HK-2 (cell line): Measurements from ENCODE around the gene ACER3.
"Not testable (repeated sequence)": the region's sequence is repeated elsewhere in the genome, so short reads cannot be mapped to it uniquely, and the experiment has no call there.

Experiments
- DNase-seq: peaks from one replicate; pipeline ENCODE4 v3.0.0-alpha.2; 2018; ENCODE audit not compliant: unreplicated experiment

ACER3 gene

DNA sequence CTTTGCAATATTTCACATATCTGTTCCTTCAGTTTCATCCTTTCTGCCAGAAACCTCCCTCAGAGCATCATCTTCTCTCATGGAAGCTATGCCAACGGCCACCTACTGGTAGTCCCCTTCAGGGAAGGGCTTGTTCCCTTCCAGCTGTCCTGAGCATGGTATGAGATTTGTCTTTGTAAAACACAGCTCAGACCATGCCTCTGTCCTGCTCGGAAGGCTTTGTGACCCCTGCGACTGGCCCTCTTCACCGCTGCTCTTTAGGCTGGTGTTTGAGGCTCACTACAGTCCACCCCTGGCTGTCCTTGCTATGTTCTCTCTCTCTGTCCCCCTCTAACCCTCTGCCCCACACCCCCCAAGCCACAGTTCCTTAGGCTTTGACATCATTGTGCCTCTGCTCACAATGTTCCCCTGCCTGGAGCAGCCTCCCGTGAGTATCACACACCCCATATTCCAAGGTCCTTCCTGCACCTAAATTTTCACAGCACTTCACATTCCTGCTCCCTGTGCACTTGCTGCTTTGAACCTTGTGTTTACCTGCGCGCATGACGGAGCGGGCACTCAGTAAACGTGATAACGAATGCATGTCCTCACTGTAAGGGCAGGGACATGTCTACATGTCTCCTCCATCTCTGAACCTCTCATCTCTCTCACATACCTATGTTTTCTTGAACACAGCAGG is 24.0 kb upstream of the ACER3 start:
- DNase-seq = no peak

DNA sequence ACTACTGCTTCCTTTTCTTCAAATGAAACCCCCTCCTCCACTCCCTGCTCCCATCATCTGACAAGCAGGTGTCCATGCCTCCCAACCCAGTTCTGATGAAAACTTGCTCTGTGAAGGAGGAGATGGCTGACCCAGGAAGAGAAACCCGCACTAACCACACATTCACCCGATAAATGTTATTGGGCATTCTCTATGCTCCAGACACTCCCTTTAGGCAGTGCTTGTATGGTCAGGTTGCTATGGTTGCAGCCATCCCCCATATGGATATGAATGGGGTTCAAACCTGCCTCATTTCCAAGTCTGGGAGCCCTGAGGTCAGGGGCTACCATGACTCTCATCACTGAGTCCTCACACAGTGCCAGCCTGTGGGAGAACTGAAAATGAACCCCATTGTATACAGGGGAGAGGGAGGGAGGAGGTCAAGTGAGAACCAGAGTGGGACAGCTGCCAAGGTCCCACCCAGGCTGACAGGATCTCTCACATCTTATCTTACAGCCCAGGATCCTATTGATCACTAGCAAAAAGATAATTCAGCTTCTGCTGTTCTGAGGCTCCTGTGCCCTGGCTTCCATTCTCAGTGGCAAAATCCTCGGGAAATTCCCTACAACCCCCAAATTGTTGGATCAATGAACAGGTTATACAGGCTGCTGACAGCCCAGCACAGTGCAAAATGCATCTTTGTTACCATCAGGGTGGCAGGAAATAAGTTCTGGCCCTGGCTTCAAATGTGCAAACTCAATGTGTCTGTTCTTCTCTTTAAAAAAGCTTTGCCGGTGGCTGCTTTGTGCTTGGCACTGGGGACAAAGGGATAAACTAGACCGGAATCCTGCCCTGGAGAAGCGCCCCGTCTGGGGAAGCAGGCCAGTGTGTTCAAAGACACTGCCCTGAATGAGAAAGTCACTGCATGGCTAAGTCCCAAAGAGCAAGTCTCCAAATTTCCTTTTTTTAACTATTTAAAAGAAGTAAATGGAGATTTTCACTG is 22.7 kb upstream of the ACER3 start:
- DNase-seq = no peak

DNA sequence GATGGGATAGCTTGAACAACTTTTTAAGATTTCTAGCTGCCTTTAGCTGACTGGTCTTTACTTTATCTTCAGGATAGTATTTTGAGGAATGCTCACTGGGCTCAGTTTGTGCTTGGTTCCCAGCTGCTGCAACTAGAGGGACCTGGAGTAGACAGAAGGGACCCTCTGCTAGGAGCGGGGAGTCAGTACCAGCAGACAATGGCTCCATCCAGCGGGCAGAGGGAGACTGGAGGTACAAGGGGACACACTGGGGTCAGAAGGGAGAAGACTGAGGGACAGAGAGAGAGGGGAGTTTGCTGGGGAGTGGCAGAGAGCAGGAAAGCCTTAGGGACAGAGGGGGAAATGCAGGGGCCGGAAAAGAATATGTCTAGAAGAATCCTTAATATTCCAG is 22.0 kb upstream of the ACER3 start:
- DNase-seq = no peak

DNA sequence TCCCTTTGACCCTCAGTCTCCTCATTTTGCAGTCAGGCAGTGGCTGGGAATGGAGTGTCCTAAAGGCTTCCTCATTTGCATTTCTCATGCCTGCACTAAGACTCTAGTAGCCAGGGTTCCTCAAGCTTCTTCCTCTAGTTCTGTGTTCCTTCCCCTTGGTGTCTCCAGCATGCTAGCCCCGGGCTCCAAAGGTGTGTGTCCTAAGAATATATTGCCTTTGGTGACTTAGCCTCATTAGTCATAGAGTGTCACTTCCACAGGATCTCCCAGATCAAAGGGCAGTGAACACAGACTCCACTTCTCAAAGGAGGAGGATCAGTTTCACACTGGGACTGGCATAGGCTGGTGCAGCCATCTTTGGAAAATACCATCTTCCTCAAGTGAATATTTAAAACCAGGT is 21.4 kb upstream of the ACER3 start:
- no peak for DNase-seq

DNA sequence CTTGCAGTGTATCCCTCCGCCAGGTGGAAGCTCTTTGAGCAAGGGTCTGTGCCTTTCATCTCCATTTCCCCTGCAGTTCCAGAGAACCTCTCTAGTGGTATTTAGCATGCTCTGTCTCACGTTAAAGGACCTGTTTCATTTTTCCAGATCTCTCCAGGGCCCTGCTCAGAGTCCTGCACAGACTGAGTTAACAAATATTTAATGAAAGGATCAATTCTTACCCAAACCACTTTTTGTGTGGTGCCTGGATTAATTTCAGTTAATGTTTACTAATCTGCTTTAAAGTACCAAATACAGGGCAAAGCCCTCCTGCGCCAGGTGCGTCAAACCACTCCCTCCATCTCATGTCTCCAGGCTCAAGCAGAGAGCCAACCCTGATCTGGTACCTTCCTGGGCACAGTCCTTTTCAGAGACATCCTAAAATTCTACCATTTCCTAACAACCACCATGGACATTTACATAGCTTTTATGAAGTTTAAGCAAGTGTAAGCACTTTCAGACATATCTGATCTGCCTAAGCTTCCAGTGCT is 18.7 kb upstream of the ACER3 start:
- no peak for DNase-seq

DNA sequence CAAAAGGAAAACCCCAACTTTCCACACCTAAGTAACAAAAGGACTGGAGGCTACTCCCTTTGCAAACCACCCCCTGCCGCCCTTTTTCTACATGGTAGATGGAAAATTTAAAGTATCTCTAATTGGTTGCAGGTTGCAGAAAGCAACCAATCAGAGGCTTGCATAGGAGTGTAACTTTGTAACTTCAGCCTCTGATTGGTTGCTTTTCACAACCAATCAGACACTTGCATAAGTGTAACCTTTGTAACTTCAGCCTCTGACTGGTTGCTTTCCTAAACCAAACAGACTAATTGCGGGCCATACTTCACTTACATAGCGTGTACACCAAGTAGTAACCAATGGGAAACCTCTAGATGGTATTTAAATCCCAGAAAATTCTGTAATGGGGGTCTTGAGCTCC is 16.8 kb upstream of the ACER3 start:
- DNase-seq = no peak

DNA sequence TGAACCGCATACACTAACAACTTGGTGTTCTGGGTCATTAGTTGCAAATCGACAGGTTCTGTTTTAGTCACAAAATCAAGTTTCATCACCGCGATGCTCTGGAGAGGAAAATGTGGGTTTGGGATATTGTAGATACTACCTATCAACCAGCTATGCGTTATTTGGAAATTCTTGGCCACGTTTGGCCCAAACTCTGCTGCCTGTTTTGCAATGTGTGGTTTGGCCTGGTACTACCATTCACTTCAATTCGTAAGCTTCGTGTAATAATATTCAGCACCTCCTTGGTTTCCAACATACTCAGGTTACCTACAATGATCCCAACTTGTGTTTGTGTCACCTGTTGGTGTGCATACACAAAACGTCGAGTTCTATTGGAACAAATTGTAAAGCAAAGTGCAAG is 16.2 kb upstream of the ACER3 start:
- no peak for DNase-seq

DNA sequence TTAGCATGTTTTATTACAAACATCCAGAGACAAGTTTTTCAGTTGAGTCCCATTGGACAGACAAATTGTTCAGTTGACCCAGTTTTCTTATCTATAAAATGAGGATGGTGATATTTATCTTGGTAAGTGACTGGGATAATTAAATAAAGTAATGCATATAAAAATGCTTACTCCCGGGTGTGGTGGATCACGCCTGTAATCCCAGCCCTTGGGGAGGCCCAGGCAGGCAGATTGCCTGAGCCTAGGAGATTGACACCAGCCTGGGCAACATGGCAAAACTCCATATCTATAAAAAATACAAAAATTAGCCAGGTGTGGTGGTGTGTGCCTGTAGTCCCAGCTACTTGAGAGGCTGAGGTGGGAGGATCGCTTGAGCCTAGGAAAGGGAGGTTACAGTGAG is 15.6 kb upstream of the ACER3 start:
- no peak for DNase-seq

DNA sequence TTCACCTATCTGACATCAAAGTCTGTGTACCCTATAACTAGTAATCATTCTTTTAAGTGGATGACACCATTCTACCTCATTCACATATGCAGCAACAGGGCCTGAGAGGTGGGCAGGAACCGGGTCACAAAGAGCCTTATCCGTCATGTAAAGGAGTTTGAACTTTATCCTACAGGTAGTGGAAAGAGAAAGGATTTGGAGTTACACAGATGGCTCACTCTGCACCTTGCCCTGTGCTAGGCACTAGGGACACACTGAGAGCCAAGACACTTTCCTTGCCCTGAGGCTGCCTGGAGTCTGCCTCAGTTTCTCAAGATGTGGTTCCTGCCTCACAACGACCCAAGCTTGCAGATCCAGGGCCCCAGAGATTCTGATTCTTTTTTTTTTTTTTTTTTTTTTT is 14.3 kb upstream of the ACER3 start:
- no peak for DNase-seq

DNA sequence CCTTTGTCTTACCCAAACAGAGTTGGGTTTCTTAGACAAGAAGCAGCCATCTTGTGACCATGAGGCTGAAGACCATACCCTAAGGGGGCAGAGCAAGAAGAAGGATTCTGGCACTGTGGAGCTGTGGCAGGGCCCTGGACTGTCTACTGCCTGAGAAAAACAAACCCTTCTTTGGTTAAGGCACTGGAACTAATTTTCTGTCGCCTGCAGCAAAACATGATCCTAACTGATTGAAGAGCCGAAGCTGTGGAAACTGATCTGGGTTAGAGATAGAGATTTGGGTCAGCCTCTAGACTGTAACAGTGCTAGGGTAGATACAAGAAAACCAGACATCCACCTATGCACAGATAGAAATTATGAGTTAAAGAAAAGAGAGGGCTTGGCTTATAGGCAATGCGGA is 11.3 kb upstream of the ACER3 start:
- no peak for DNase-seq

DNA sequence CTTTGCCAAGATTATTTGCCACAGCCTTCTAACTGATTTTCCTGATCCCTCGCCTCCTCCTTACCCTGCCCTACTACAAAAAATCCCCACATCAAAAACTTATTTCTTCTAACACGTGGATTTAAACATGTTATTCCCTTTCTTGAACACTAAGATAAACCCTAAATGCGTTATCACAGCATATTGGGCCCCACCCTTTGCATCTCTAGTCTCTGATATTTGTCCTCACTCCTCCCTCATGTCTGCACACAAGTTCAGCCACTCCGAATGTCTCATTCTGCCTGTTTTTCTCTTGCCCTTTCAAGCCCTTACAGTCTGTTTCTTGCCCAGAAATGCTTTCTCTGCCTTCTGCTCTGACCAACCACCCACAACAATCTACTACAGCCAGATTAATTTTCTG is 10.6 kb upstream of the ACER3 start:
- no peak for DNase-seq

DNA sequence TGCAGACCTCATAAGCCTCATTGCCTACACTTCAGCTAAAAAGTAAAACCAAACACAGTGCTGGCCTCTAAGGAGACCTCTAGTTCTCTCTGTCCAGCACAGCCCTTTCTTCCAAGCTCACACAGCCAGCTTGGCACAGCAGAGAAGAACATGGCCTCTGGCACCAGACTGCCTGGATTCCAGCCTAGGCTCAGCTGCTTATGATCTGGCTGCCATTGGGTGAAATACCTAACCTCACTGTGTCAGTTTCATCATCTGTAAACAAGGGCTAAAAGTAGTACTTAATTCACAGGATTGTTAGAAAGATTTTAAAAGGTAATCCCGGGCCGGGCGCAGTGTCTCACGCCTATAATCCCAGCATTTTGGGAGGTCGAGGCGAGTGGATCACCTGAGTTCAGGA is 9.9 kb upstream of the ACER3 start:
- no peak for DNase-seq

DNA sequence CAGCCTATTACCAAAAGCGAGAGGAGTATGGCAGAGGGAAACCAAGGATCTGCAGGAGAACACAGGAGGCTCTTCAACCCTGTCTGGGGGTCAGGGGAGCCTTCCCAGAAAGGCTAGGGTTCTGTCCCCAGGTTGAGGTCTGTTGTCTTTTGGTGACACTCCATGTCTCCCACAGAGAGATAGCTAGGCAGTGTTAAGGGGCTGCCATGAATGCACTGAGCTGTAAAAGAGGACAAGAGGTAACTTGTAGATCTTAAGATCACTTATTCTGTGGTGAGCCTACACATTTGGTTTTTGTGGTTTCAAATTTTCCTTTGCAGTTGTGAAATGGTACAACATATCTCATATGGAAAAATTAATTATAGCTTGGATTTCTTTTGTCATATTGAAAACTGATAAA is 6.0 kb upstream of the ACER3 start:
- DNase-seq = no peak

DNA sequence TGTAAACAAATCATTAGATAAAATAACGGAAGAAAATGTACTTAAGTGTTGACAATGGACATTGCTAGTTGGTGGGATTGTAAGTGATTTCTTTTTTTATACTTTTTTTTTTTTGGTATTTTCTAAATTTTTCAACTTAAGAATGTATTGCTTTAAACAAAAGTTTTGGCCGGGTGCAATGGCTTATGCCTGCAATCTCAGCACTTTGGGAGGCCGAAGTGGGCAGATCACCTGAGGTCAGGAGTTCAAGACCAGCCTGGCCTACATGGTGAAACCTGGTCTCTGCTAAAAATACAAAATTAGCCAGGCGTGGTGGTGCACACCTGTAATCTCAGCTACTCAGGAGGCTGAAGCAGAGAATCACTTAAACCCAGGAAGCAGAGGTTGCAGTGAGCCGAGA is 5.0 kb upstream of the ACER3 start:
- DNase-seq = not testable (repeated sequence)

DNA sequence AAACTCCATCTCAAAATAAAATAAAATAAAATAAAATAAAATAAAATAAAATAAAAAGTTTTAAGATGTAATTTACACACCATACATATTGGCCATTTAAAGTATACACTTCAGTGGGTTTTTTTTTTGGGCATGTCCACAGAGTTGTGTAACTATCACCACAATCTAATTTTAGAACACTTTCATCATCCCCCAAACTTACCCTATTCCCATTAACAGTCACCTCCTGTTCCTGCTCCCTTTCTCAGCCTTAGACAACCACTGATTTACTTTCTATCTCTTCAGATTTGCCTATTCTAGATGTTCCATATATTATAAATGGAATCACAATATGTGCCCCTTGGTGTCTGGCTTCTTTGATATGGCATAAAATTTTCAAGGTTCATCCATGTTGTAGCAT is 4.6 kb upstream of the ACER3 start:
- DNase-seq = no peak

DNA sequence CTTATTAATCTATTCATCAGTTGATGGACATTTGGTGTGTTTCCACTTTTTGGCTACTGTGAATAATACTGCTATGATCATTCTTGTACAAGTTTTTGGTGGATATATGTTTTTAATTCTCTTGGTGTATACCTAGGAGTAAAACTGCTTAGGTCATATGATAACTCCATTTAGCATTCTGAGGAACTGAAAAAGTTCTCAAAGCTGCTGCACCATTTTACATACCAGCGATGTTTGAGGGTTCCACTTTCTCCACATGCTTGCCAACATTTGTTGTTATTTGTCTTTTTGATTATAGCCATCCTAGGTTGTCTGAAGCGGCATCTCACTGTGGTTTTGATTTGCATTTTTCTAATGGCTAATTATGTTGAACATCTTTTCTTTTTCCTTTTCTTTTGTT is 4.1 kb upstream of the ACER3 start:
- DNase-seq = no peak

DNA sequence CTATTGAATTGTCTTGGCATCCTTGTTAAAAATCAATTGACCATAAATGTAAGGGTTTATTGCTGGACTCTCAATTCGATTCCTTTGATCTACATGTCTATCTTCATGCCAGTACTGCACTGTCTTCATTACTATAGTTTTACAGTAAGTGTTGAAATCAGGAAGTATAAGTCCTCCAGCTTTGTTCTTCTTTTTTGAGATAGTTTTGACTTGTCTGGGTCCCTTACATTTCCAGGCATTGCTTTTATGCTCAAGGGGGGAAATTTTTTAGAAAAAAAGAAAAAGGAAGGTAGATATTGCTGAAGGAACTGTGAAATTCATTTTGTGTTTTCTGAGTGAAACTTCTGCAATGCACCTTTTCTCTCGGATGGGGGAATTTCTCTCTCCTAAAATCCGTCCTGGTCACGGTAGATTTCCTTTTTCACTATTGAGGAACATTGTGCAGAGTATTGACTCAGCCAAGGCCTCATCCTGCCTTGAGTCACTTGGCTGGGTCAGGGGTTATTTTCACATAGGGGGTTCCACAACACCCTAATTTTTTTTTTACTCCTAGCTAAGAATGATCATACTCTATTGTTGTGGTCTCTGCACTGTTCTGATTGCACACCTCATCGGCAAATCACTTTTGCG is 2.8 kb upstream of the ACER3 start:
- no peak for DNase-seq

DNA sequence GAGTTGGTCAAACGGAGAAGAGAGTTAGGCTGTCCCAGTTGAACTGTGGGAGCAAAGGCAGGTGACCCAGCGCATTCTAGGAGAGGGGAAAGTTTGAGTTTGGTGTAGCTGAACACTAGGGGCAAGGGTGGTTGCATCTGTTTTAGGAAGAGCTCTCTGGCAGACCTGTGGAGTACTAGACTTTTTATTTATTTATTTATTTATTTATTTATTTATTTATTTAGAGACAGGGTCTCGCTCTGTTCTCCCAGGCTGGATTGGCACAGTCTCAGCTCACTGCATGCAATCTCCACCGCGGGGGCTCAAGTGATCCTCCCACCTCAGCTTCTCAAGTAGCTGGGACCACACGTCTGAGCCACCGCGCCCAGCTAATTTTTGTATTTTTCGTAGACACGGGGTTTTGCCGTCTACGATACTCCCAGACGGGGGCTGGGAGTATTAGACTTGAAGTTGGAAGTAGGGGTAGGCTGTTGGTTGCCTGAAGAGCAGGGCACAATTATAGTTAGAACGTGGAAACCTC is 950 bp upstream of the ACER3 start:
- DNase-seq = no peak

DNA sequence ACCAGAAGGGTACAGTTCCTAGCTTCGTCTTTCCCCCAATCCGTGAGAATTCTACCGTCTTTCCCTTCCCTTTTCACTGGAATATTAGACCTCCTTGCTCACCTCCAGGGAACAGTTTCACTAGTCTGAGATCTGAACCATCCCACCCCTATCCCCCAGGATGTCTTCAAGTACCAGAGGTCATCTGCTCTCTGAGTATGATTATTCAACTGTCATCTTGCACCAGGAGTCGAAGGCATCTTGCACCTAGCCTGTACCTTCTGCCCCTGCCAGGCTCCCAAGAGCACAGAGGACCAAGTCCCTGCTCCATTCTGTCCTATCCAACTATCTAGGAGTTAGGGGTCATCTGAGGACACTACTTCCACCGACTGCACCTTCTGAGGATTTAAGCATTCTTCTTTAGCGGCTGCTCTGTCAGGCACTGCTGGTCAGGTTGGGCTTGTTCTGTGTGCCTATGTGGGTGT is 804 bp downstream of the ACER3 start:
- no peak for DNase-seq

DNA sequence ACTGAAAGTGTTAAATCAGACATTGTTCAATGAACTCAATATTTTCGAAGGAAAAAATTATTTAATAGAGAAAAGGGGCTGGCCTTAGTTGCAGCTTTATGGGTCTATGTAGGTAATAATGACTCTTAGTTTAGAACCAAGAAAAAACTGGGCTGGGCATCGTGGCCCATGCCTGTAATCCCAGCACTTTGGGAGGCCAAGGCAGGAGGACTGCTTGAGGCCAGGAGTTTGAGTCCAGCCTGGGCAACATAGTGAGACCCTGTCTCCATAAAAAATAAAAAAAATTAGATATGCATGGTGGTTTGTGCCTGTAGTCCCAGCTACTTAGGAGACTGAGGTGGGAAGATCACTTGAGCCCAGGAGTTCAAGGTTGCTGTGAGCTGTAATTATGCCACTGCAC is 2.1 kb downstream of the ACER3 start:
- not testable (repeated sequence) for DNase-seq

DNA sequence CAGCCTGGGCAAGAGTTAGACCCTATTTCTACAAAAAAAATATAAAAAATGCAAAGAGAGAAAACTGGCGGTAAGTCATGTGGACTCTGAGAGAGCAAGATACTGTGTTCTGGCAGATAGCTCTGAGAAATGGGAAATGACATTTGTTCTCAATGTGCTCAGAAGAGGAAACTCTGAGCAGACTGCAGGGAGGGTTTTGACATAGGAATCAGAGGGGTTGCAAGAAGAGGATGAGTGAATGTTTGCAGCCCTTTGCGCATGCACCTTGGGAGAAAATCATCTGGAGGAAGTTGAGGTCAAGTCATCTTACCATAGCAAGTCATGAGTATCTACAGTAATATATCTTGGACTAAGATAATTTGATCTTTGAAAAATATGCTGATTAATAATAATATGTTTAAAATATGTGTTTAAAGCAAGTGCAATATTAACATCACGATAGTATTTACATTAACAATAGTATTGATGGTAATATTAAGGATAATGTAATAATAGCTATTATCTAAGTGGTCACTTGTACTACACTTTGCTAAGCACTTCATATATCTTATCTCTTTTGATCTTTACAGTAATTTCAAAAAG is 2.6 kb downstream of the ACER3 start:
- DNase-seq = no peak
